ENCODE measurements around the gene HNRNPF.
"Not testable (repeated sequence)": the region's sequence is repeated elsewhere in the genome, so short reads cannot be mapped to it uniquely, and the experiment has no call there.

The HNRNPF gene

DNA sequence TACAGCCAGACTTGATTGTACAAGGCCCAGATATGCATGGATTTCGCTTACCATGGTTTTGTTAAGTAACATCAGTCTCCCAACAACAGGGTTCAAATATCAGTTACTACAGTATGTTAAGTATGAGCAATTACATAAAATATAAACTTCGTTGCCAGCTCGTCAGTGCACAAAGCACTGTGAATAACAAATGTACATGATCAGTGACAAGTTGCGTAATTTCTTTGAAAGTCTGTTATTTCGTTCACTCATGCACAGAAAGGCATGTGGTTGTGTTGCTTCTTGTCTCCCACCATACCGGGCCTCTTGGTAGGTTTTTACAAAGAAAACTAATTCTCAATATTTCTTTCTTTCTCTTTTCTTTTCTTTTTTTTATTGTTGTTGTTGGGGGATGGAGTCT lies 15.4 kb upstream of the HNRNPF start:
- DNase-seq (ENCODE audit: low read depth) = peak; percentile 52
- no peak overlapping the region for H3K4me3 ChIP-seq (ENCODE audit: low read depth, low read length)
- TF ChIP-seq, protein P1, sequence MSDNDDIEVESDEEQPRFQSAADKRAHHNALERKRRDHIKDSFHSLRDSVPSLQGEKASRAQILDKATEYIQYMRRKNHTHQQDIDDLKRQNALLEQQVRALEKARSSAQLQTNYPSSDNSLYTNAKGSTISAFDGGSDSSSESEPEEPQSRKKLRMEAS (IDR thresholded peaks at IDR 0.05; ENCODE audit: low read depth, low read length) = peak; percentile 56
- TF ChIP-seq MYC (IDR thresholded peaks at IDR 0.05; ENCODE audit: low read depth, low read length) (peak; percentile 62), POLR2A (IDR thresholded peaks at IDR 0.05; ENCODE audit: extremely low read depth, insufficient read length) (no peak)
- TF ChIP-seq, protein P2, sequence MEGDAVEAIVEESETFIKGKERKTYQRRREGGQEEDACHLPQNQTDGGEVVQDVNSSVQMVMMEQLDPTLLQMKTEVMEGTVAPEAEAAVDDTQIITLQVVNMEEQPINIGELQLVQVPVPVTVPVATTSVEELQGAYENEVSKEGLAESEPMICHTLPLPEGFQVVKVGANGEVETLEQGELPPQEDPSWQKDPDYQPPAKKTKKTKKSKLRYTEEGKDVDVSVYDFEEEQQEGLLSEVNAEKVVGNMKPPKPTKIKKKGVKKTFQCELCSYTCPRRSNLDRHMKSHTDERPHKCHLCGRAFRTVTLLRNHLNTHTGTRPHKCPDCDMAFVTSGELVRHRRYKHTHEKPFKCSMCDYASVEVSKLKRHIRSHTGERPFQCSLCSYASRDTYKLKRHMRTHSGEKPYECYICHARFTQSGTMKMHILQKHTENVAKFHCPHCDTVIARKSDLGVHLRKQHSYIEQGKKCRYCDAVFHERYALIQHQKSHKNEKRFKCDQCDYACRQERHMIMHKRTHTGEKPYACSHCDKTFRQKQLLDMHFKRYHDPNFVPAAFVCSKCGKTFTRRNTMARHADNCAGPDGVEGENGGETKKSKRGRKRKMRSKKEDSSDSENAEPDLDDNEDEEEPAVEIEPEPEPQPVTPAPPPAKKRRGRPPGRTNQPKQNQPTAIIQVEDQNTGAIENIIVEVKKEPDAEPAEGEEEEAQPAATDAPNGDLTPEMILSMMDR (IDR thresholded peaks at IDR 0.05; ENCODE audit: low read depth, low read length) = no peak

DNA sequence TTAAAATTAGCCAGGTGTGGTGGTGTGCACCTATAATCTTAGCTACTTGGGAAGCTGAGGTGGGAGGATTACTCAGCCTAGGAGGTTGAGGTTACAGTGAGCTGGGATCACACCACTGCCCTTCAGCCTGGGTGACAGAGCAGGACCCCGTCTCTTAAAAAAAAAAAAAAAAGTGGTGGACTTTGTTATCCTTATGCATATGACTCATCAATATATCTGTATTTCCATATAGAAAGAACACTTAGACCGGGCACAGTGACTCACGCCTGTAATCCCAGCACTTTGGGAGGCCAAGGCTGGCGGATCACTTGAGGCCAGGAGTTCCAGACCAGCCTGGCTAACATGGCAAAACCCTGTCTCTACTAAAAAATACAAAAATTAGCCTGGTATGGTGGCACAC lies 13.0 kb upstream of the HNRNPF start:
- DNase-seq (ENCODE audit: low read depth); H3K4me3 ChIP-seq (ENCODE audit: low read depth, low read length): not testable (repeated sequence)

DNA sequence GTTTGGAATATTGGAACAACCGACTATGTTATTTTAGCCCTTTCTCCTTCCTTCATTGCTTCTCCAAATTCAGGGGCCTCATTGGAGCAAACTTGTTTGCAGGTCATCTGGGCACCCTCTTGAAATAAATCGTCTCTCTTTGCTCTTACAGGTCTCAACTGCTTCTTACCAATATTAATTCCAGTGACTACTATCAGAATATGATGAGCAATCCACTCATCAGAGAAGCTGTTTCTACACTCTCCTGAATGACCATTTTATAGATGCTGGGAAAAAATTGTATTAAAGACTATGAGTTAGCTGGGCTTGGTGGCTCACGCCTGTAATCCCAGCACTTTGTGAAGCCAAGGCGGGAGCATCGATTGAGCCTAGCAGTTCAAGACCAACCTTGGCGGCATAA lies 12.5 kb upstream of the HNRNPF start:
- H3K4me3 ChIP-seq (ENCODE audit: low read depth, low read length) = peak overlapping the region; percentile 46
- DNase-seq (ENCODE audit: low read depth) = no peak
- no peak for TF ChIP-seq POLR2A (IDR thresholded peaks at IDR 0.05; ENCODE audit: extremely low read depth, insufficient read length)
- TF ChIP-seq, protein P2 (IDR thresholded peaks at IDR 0.05; ENCODE audit: low read depth, low read length) = no peak
- TF ChIP-seq, protein P1 (IDR thresholded peaks at IDR 0.05; ENCODE audit: low read depth, low read length) = no peak
- TF ChIP-seq MYC (IDR thresholded peaks at IDR 0.05; ENCODE audit: low read depth, low read length) = no peak

DNA sequence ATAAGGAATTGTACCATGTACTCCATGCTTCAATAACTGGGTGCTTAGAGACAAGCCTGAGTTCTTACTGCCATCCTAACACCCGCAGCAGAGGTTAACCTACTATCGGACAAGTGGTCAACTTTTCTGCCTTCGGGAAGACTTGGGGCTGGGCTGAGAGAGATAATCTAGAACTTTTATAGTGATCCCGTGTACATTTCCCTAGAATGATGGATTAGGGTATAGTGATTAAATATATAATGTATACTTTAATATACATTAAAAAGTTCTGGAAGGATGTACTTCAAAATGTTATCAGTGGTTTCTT lies 12.2 kb upstream of the HNRNPF start:
- TF ChIP-seq POLR2A (IDR thresholded peaks at IDR 0.05; ENCODE audit: extremely low read depth, insufficient read length) (no peak), MYC (IDR thresholded peaks at IDR 0.05; ENCODE audit: low read depth, low read length) (no peak)
- TF ChIP-seq, protein P1 (IDR thresholded peaks at IDR 0.05; ENCODE audit: low read depth, low read length) = no peak
- TF ChIP-seq, protein P2 (IDR thresholded peaks at IDR 0.05; ENCODE audit: low read depth, low read length) = no peak
- no peak for DNase-seq (ENCODE audit: low read depth)
- peak overlapping the region; percentile 46 for H3K4me3 ChIP-seq (ENCODE audit: low read depth, low read length)

DNA sequence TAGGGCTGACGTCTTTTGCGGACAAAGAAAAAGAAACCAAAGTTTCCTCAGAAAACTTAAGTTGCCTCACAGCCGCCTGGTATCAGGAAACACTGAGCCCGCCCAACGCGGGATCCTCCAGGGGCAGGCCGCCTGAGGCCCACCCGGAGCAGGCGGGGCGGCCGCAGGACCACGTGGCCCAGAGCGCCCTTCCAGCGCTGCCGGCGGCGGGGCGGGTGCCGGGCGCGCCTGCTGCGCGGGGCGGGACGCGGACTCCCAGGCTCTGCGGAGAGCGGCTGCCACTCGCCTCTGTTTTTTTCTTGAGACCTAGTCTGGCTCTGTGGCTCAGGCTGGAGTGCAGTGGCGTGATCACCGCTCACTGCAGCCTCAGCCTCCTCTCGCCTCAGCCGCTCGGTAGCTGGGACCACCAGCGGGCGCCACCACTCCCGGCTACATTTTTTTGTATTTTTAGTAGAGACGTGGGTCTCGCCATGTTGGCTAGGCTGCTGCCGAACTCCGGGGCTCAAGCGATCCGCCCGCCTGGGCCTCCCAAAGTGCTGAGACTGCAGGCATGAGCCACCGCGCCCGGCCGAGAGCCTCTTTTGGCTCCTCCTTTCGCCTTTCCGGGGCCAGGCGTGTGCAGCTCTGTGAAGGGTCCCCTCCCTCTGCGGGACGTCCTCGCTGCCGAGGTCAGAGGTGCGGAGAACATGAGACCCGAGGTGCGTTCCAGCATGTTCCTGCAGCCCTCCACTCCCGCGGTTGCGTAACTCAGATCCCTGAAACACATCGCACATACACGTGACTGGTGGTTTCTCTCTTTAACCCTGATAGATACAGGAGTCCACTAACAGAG lies 11.6 kb upstream of the HNRNPF start:
- TF ChIP-seq POLR2A (IDR thresholded peaks at IDR 0.05; ENCODE audit: extremely low read depth, insufficient read length) (peak; percentile 58), MYC (IDR thresholded peaks at IDR 0.05; ENCODE audit: low read depth, low read length) (peak; percentile 80)
- TF ChIP-seq, protein P2 (IDR thresholded peaks at IDR 0.05; ENCODE audit: low read depth, low read length) = no peak
- TF ChIP-seq, protein P1 (IDR thresholded peaks at IDR 0.05; ENCODE audit: low read depth, low read length) = peak; percentile 93
- peak; percentile 97 for DNase-seq (ENCODE audit: low read depth)
- H3K4me3 ChIP-seq (ENCODE audit: low read depth, low read length) = peak overlapping the region; percentile 50

DNA sequence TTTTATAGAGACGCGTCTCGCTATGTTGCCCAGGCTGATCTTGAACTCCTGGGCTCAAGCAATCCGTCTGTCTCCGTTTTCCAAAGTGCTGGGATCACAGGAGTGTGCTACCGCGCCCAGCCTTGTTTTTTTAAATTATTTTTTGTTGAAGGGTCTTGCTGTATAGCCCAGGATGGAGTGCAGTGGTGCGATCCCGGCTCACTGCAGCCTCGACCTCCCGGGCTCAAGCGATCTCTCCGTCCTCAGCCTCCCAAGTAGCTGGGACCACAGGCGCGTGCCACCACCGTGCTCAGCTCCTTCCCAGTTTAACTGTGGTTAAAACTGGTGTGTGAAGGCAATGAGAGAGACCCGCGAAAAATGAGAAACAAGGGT lies 11.0 kb upstream of the HNRNPF start:
- TF ChIP-seq, protein P2 (IDR thresholded peaks at IDR 0.05; ENCODE audit: low read depth, low read length) = no peak
- no peak for TF ChIP-seq POLR2A (IDR thresholded peaks at IDR 0.05; ENCODE audit: extremely low read depth, insufficient read length)
- TF ChIP-seq, protein P1 (IDR thresholded peaks at IDR 0.05; ENCODE audit: low read depth, low read length) = no peak
- H3K4me3 ChIP-seq (ENCODE audit: low read depth, low read length) = peak overlapping the region; percentile 50
- no peak for DNase-seq (ENCODE audit: low read depth)
